ENCODE measurements around the gene CASP5.

DNA sequence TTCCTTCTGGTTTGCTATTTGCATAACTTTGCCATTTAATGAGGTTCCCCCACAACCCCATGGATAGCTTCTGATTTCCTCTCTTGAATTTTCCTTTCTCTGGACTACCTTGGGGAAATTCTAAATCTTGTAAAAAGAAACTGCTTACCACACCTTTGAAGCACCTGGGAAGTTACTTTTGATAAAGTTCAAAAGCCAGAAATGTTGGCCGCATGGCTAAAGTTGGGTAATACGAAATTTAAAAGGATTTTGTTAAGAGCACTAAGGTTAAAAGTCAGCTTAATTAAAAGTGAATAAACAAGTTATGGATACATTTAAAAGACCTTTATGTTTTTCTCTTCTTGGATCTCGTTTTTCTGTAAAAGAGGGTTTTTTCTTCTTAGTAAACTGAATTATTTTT, 60.1 kb downstream of the CASP5 start:
- TF ChIP-seq, protein P1, sequence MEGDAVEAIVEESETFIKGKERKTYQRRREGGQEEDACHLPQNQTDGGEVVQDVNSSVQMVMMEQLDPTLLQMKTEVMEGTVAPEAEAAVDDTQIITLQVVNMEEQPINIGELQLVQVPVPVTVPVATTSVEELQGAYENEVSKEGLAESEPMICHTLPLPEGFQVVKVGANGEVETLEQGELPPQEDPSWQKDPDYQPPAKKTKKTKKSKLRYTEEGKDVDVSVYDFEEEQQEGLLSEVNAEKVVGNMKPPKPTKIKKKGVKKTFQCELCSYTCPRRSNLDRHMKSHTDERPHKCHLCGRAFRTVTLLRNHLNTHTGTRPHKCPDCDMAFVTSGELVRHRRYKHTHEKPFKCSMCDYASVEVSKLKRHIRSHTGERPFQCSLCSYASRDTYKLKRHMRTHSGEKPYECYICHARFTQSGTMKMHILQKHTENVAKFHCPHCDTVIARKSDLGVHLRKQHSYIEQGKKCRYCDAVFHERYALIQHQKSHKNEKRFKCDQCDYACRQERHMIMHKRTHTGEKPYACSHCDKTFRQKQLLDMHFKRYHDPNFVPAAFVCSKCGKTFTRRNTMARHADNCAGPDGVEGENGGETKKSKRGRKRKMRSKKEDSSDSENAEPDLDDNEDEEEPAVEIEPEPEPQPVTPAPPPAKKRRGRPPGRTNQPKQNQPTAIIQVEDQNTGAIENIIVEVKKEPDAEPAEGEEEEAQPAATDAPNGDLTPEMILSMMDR (IDR thresholded peaks at IDR 0.05) = no peak
- TF ChIP-seq POLR2A (IDR thresholded peaks at IDR 0.05) = no peak
